Esophagus squamous epithelium (tissue), 4 donors: ENCODE results near the gene ICAM4.

Experiments used
- POLR2A ChIP-seq, 4 donors: fragments of 450-650 bp; IDR thresholded peaks; one replicate each; pipeline ENCODE4 v1.6.1; 2017; ENCODE audit warnings: antibody characterized with exemption in 4 of 4, mild to moderate bottlenecking in 4 of 4, moderate library complexity in 3 of 4
- TF ChIP-seq, protein P1 (sequence below), 6 experiments: fragments of 450-650 bp in 4 of 6; fragments of 200-600 bp in 2 of 6; sonication (generic) in 2 of 6; IDR thresholded peaks; one replicate each; pipeline ENCODE4 v1.5.1; 2016 to 2019; ENCODE audit warnings: antibody characterized with exemption in 6 of 6, mild to moderate bottlenecking in 4 of 6, moderate library complexity in 4 of 6

DNA sequence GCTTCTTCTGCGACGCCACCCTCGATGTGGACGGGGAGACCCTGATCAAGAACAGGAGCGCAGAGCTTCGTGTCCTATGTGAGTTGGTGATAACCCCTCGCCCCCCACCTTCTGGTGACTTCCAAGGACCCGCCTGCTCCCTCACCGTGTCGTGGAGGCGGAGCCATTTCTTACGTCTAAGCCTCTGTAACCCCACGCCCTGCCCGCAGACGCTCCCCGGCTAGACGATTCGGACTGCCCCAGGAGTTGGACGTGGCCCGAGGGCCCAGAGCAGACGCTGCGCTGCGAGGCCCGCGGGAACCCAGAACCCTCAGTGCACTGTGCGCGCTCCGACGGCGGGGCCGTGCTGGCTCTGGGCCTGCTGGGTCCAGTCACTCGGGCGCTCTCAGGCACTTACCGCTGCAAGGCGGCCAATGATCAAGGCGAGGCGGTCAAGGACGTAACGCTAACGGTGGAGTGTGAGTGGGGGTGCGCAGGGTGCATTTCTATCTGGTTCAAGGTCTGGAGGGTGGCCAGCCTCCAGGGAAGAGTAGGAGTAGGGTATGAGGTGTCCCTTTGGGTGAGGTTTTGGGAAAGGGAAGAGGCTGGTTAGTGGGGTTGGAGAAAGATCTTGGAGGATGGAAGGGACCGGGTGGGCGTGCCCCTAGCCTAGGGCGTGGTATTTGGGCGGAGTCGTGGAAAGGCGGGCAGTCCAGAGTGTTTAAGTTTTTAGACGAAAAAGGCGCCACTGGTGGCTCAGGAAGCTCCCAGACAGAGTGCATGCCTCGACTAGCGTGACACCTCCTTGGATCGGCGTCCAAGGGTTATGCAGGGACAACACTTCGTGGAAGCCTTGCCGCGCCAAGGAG lies 6.3 kb downstream of the ICAM4 start:
- TF ChIP-seq, protein P1, sequence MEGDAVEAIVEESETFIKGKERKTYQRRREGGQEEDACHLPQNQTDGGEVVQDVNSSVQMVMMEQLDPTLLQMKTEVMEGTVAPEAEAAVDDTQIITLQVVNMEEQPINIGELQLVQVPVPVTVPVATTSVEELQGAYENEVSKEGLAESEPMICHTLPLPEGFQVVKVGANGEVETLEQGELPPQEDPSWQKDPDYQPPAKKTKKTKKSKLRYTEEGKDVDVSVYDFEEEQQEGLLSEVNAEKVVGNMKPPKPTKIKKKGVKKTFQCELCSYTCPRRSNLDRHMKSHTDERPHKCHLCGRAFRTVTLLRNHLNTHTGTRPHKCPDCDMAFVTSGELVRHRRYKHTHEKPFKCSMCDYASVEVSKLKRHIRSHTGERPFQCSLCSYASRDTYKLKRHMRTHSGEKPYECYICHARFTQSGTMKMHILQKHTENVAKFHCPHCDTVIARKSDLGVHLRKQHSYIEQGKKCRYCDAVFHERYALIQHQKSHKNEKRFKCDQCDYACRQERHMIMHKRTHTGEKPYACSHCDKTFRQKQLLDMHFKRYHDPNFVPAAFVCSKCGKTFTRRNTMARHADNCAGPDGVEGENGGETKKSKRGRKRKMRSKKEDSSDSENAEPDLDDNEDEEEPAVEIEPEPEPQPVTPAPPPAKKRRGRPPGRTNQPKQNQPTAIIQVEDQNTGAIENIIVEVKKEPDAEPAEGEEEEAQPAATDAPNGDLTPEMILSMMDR (IDR thresholded peaks at IDR 0.05), result no peak
- TF ChIP-seq POLR2A (IDR thresholded peaks at IDR 0.05), result no peak
